SIG-M5 treated with dmso at 0.1 percent for 504 hours (cell line): ENCODE measurements around the gene BRF1.
A peak's percentile ranks its signal among the peaks of the same experiment; 100 is the strongest.

Experiments
- DNase-seq: peaks from one replicate; lab custom pipeline; 2025; ENCODE audit not compliant: unreplicated experiment; lab: John Stamatoyannopoulos, UW

BRF1 gene

DNA sequence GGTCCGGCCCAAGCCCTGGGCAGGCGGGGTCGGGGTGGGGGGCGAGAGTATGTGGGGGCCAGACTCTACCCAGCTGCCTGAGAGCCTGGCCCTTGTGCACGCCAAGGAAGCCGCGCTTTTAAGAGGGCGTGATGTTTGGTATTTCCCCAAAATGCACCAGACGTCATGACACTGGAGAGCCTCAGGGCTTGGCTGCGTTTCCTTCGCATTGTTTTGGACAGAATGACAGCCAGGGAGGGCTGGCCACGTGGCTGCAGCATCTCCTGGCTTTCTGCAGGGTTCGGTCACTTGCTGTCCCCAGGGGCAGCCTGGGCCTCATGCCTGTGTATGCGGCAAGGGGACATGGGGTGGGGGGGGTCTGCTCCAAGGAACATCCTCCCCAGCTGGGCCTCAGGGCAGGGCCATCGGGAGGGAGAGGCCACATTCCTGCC lies 103.6 kb downstream of the BRF1 start:
- peak; percentile 23 for DNase-seq

DNA sequence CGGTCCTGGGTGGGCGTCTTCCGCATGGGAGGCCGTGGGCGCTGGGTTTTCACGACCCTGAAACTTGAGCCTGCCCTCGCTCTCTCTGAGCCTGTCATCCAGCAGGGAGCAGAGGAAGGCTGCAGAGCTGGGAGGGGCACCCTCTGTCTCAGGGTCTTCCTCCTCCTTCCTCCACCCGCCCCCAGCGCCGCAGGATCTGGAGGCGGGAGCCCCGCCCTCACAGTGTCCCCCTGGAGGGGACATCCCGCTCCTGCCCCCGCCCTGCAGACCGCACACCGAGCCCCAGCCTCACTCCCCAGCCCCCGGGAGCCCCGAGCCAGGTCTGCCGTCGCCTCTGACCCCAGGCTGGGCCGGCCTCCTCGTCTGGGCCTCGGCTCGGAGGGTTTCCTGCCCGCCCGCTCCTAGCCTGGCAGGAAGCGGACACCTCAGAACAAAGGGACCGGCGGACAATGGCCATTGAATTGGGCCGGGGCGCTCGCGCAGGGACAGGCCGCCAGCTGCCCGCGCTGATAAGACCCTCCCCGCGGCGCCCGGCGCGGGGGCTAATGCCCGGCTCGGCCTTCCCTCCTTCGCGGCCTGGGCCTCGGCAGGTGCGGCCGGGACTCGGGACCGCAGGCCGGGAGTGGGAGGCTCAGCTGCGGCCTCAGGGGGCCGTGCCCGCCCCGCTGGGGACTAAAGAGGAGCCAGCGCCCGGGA lies 104.4 kb downstream of the BRF1 start:
- DNase-seq: no peak

DNA sequence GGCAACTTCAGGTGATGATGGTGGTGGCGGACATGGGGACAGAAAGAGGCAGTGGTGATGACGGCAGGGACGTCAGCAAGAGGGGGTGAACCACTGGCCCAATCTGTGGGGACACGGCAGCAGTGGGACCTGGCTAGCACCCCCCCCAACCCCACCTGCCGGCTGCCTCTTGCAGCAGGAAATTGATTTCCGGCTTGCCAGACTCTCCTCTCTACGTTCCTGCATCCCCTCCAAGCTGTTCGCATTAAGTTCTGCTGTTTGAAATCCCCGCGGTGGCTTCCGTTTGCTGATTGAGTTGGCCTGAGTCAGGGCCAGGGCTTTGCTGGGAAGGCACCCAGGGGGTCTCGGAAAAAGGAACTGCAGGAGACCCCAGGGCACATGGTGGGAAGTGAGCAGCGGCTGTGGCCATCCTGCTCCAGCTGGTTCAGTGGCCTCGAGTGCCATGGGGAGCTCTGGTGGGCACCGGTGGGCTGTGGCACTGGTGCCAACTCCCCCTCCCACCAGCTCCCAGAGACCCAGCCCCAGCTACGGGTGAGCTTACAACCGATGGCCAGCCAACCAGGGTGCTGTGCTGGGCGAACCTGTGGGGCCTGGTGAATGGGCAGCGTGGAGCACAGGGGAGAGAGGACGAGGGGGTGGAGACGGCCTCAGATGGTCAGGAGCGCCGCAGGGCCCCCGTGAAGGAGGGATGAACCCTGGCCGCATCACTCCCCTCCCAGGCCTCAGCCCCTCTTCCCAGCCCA lies 105.1 kb downstream of the BRF1 start:
- no peak for DNase-seq

DNA sequence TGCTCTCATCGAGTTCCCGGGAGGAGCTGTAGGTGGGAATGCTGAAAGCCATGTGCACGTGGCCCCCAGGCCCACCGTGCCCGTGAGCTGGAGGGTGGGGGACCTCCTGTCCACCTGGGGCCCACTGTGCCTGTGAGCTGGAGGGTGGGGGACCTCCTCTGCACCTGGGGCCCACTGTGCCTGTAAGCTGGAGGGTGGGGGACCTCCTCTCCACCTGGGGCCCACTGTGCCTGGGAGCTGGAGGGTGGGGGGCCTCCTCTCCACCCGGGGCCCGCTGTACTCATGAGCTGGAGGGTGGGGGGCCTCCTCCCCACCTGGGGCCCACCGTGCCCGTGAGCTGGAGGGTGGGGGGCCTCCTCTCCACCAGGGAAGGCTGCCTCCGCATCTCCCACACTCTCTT lies 105.8 kb downstream of the BRF1 start:
- DNase-seq: no peak

DNA sequence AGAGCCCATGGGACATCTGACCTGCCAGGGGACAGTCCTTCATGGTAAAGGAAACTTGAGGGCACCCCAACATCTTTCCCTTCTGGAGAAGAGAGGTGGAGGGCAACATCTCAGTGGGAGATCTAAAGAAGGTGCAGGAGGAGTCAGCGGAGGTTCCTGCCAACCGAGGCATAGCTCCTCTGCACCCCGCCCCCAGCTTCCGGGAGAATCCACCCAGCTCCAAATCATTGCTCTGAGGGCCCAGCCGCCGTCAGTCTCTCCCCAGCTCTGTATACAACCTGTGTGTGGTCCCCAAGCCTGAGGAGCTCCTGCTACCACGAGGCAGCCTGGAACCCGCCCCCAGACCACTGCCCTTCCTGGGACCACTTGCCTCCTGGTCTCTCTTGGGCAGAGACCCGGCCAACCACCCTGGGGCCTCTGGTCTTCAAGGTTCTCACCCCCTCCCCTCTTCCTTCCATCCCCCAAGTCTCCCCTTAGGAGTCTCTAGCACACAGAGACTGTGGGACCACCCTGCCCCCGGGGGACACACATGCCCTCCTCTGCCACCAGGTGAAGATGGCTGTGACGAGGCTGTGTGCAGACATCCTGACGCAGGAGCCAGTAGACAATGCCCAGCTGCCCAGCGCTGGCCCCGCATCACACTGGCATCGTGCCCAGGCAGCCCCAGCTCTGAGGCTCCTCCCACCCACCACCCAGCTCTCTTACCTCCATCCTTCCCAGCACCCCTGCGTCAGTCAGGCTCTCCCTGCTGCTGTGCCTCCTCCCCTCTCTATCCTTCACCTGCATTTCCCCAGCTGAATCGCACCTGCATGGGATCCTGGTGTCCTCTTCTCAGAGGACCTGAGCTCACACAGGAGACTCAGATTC lies 106.7 kb downstream of the BRF1 start:
- no peak for DNase-seq

DNA sequence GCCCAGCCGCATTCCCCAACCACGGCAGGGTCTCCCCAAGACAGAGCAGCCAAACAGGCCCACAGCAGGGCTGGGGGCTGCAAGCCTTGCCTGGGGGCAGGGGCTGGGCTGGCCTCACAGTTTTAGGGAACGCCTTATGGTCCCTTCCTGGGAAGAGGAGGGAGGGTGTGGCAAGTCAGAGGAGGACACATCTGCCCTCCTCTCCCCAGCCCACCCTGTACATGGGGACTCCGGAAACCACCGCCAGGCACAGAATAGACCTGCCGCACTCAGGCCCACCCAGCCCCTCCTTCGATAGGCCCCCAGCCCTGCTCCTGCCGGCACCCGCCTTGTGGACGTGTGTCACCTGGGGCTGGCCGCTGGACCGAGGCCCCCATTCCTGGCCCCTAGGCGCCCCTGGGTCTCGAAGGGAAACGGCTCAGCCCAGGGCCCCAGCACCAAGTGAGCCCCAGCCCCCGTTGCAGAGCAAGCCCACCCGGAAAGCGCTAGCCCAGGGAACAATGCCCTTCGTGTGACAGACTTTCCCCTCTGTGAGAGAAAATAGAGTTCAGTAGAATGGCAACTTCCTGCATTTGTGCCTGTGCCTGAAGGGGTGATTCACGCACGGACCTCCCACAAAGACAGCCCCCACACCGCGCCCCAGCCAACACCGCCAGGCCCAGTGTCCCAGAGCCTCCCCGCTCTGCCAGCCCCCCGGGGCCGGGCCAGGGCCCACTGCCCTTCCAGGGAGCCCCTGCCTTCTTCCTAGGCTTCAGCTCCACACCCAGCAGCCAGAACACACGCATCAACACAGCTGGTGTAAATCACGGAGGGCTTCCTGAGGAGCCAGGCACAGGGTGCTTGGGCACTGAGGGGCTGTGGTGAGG lies 107.7 kb downstream of the BRF1 start:
- DNase-seq: peak; percentile 31

DNA sequence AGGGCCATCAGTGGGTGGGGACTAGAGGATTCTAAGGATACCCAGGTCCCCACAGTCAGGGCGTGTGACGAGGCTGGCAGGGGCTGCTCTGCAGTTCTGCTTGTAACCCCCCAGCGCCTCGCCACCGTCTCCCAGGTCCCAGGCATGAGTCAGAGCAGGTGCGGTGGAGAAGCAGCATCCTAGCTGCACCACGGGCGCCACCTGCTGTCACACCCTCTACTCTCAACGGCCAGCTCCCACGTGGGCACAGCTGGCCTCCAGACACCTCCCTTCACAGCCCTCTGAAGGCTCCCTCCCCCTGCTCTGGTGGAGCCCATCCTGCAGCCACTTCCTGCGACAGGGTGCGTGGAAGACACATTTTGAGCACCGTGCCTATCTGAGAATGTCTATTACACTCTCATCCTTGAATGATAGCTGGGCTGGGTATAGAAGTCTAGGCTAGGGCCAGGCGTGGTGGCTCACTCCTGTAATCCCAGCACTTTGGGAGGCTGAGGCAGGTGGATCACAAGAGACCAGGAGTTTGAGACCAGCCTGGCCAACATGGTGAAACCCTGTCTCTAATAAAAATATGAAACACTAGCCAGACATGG lies 112.8 kb downstream of the BRF1 start:
- no peak for DNase-seq

DNA sequence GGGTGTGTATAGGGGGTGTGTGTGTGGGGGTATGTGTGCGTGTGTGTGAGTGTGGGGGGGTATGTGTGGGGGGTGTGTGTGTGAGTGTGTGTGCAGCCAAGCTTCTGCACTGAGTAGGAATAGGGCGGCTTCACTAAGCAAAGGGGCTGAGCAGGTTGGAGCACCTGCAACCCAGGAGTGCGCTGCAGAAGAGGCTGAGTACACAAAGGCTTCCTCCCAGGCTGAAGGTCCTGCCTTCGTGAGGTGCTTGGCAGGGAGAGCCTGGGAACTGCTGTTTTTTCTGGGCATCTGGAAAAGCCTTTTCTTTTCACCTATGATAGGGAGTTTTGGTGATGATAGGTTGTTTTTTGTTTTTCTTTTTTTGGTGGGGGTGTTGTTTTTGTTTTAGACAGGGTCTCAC lies 113.7 kb downstream of the BRF1 start:
- no peak for DNase-seq

DNA sequence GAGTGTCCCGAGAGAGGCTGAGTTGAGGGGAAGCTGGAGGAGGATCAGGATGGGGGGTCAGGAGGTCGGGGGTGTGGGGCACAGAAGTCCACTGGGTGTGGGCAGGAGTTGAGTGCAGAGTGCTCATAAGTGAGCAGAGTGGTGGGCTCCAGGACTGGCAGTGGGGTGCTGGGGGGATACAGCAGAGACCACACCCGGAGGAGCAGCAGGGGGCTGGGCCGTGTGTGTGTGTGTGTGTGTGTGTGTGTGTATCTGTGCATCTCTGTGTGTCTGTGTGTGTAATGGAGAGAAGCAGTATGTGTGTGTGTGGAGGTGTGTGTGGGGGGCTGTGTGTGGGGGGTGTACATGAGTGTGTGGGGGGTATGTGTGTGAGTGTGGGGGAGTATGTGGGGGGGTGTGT lies 114.8 kb downstream of the BRF1 start:
- no peak for DNase-seq

DNA sequence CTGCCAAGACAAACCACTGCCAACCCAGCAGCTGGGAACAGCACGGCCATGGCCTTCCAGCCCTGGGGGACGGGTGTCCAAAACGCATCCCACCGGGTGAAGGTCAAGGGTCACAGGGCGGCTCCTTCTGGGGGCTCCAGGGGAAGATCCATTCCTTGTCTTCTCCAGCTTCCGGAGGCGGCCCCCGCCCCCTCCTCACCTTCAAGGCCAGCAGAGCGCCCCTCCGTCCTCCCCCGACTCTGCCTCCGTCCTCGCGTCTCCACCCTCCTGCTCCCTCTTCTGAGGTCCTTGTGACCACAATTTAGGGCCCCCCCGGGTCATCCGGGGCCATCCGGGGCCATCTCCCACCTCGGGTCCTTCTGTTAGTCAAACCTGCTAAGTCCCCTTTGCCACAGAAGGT lies 115.8 kb downstream of the BRF1 start:
- DNase-seq: no peak

DNA sequence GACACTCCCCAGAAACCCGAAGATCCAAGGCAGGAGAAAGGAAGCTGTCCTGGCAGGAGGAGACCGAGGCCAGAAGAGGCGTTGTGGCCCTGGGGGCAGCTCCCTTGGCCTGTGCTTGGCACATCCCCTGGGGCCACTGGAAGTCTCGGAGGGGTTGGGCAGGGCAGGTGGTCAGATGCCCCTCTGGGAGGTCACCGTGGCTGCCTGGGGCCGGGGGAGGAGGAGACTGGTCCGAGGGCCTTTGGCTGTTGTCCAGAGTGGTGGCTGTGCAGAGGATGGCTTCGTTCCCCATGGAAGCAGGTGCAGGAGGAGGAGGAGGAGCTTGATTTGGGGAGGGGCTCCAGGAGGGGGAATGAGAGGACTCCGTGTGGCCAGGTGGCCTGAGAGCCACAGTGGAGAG lies 116.3 kb downstream of the BRF1 start:
- DNase-seq: no peak

DNA sequence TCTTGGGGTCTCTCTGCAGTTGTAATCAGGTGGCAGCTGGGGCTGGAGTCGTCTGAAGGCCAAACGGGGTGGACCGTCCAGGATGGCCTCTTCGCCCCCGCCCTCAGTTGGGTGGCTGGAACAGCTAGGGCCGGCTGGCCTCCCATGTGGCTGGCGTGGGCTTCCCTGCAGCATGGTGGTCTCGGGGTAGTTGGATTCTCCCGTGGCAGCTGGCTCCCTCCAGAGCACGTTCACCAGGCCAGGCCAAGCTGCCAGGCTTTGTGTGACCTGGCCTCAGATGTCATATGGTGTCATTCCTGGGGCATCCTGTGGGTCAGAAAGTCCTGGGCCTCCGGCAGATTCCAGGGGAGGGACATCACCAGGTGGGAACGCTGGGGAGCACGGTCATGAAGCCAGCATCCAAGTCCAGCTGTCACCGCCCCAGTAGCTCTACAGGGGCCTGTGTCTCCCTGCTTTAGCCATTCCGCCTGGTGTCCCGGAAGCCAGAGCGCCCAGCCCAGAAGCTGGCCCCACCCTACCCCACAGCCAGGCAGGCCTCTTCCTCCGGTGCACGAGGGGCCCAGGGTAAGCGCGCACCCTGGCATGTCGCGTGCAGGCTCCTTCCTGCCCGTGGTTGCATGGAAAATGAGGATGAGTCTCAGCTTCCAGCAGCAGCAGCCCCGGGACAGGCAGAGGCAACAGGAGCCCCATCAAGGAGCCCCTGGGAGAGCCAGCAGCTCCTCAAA lies 118.3 kb downstream of the BRF1 start:
- DNase-seq: no peak

DNA sequence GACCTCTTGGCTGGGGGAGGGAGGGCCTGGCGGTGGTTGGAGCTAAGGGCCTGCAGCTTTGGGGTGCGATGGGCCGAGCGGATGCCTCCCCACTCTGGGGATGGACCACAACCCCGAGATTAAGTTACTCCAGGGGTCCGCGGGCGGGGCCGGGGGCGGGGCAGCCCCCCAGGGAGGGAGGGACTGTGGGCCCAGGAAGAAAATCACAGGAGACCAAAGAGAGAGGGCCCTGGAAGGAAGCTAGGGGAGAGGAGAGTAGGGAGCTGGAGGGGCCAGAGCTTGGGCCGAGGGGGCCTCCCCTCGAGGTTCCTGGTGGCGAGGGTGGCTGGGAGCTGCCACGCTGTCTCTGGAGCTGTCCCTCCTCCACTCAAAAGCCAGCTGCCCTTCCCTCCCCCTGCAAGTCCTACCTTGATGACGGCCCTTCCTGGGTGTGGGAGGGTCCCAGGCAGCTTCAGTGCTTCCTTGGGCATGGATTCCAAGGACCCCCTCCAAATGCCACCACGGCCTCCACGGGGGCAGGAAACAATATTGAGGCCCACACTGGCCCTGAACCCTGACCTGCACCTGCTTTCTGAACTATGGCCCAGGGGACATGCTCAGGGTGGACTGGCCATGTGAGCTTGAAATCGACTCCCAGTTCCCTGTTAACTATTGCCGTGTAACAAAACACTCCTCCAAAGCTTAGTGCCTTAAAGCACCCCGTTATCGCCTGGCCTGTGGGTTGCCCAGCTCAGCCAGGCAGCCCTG lies 119.1 kb downstream of the BRF1 start:
- DNase-seq: no peak

DNA sequence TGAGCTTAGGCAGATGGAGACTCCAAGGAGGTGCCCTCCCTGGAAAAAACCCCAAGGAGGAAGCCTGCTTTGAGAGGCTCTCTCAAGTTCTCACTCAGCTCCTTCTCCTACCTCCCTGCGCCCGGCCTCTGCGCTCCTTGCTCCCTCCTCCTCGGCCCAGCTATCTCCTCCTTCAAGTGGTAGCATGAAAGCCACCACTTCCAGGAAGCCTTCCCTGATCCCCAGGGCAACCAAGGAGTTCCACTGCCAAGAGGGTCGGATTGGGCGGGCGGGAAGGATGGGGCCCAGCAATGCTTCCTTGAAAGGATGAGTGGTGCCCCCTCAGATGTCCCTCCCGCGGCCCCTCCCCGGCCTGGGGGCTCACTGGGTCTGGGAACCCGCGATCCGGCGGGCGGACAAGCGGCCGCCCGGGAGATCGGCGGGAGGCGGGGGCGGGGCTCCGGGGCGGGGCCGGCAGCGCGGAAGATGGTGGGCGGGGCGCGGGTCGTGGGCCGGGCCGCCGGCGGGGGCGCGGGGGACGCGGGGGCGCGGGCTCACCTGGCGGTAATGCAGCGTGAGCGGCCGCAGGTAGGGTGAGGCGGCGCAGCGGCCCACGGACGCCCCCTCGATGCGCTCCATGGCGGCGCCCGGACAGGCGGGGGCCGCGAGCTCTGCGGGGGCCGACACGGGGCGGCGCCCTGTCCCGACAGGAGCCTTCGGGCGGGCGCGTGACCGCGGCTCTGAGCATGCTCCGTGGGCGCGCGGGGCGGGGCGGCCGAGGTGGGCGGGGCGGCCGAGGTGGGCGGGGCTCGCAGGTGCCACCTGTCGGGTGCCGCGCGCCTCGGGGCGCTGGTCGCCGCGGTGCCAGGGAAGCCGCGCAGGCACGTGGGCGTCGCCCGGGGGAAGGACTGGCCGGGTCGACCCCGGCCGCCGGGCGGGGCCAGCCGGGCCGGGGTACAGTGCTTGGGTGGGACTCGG lies 119.9 kb downstream of the BRF1 start, which contains the start of gene NUDT14:
TSS of gene NUDT14 (minus strand) at position 721 of the 957 bp plus-strand sequence. CDS start at position 618, 103 bp downstream.
- DNase-seq: peak; percentile 32

DNA sequence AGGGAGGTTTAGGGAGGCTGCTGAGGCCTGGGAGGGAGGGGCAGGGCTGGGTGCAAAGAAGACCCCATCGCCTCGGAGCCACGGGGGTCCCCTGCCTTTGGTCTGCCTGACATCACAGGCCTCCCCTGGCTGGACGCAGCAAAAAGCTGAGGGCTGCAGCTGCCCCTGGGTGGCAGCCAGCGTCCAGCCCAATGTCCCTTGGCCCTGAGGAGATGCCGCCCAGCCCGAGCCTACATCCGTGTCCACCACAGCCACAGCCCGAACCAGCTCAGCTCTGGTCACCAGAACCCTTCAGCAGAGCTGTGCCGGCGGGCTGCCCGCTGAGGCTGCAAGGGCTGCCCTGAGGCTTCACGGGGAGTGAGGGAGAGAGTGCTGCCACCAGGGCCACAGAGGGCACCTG lies 121.6 kb downstream of the BRF1 start:
- no peak for DNase-seq

DNA sequence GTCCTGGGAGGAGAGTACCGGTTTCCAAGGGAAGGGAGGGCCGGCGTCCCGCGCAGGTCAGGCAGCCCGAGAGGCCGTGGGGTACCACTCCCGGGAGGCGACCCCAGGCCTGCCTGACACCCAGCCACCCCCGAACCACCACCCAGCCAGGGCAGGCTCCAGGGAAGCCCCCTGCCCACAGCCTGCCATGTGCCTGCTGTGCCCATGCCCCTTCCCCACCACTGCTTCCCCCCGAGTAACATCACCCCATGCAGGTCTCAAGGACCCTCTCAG lies 122.0 kb downstream of the BRF1 start:
- DNase-seq: no peak

DNA sequence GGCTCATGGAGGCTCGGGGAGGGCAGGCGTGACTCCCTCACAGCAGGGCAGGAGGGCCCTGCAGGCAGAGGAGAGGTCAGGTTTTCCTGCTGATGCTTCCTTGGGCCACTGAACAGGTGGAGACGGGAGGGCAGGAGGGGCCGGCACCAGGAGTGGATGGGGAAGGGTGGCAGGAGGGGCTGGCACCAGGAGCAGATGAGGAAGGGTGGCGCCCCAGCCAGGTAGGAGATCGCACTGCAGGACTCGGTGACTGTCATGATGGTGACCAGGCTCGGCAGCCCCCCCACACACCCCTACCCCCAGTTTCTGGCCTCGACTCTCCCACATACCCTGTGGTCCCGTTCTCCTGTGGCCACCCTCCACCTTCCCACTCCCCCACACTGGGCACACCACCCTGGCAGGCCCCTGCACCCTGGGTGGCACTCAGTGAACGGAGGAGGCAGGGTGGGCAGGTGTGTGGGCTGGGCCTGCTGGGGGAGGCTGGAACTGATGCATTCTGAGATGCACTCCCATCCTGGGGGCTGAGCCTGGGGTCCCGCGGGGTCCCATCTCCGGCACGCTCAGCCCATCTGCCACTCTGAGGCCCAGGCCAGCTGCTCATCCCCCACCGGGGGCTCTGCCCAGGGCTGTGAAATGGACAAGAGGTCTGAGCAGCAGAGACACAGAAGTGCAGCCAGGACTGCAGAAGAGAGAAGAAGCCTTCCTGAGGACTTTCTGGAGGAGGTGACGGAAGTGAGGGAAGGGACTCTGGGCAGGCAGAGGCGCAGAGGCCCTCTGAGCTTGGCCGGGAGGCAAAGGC lies 122.5 kb downstream of the BRF1 start:
- no peak for DNase-seq
